ENCODE measurements around the gene ADGRG3.

- TF ChIP-seq, protein P1, sequence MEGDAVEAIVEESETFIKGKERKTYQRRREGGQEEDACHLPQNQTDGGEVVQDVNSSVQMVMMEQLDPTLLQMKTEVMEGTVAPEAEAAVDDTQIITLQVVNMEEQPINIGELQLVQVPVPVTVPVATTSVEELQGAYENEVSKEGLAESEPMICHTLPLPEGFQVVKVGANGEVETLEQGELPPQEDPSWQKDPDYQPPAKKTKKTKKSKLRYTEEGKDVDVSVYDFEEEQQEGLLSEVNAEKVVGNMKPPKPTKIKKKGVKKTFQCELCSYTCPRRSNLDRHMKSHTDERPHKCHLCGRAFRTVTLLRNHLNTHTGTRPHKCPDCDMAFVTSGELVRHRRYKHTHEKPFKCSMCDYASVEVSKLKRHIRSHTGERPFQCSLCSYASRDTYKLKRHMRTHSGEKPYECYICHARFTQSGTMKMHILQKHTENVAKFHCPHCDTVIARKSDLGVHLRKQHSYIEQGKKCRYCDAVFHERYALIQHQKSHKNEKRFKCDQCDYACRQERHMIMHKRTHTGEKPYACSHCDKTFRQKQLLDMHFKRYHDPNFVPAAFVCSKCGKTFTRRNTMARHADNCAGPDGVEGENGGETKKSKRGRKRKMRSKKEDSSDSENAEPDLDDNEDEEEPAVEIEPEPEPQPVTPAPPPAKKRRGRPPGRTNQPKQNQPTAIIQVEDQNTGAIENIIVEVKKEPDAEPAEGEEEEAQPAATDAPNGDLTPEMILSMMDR (IDR thresholded peaks at IDR 0.05), result no peak
- TF ChIP-seq POLR2AphosphoS5 (IDR thresholded peaks at IDR 0.05), result no peak
Measured at GRCh38 chr16:57685633-57686032, 17.5 kb downstream of the ADGRG3 start.

Measured in stomach (tissue), 4 donors.